Mesodermal cell (in vitro differentiated cells): Measurements from ENCODE around the gene PCCB.
"Not testable (repeated sequence)": the region's sequence is repeated elsewhere in the genome, so short reads cannot be mapped to it uniquely, and the experiment has no call there.

ENCODE experiments used
- H3K27ac ChIP-seq: 2 replicates; pipeline ENCODE4 v1.7.0; 2013; ENCODE audit warnings: mild to moderate bottlenecking, low read depth, low read length, moderate library complexity; ENCODE audit not compliant: severe bottlenecking
- H3K36me3 ChIP-seq: 2 replicates; pipeline ENCODE4 v1.7.1; 2013; ENCODE audit warnings: mild to moderate bottlenecking, low read length, moderate library complexity; ENCODE audit not compliant: control insufficient read depth, insufficient read depth
- H3K4me1 ChIP-seq: one replicate; pipeline ENCODE4 v1.7.1; 2013; ENCODE audit warnings: mild to moderate bottlenecking, low read length; ENCODE audit not compliant: insufficient read depth, control insufficient read depth, poor library complexity, severe bottlenecking
- H3K4me3 ChIP-seq: 2 replicates; pipeline ENCODE4 v1.7.0; 2013; ENCODE audit warnings: low read length, control low read depth, mild to moderate bottlenecking; ENCODE audit not compliant: insufficient read depth, poor library complexity, severe bottlenecking; ENCODE audit errors: extremely low read depth
- H3K9me3 ChIP-seq: 2 replicates; pipeline ENCODE4 v1.7.1; 2013; ENCODE audit warnings: mild to moderate bottlenecking, low read length, moderate library complexity; ENCODE audit not compliant: control insufficient read depth
- WGBS, 2 experiments: methylation state at CpG; one replicate each; pipeline ENCODE4 v1.1.5; 2013; ENCODE audit warnings: missing lambda C conversion rate in 2 of 2; ENCODE audit not compliant: insufficient coverage in 2 of 2; 5-methylcytosine and 5-hydroxymethylcytosine counted together

PCCB gene

DNA sequence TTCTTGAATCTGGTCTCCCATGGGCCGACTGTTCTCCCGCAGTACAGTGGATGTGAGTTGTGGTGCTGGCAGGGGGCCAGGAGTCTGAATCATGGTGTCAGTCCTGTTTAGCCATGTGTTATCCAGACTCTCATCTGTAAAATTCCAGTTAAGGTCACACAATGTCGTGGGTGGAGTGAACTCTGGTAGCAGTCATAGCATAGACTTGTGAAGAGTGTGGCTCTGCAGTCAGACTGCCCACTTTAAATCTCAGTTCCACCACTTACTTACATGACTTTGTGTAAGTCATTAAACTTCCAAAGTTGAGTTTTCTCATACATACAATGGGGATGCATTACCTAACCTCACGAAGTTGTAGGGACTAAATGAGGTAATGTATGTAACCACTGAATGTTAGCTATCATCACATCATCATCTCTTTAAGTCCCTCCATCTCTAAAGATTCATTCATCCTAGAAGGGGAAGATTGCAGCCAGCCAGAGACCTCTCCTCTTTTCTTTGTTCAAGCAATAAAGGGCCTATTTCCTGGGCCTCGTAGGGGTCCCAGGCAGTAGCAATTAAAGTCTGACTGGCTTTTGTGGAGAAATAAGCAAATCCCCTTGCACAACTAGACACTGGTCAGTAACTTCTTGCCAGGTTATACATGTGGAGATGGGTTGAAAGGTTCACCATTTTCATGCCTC lies 93.9 kb downstream of the PCCB start:
- H3K27ac ChIP-seq: peak overlapping the region; percentile 75

DNA sequence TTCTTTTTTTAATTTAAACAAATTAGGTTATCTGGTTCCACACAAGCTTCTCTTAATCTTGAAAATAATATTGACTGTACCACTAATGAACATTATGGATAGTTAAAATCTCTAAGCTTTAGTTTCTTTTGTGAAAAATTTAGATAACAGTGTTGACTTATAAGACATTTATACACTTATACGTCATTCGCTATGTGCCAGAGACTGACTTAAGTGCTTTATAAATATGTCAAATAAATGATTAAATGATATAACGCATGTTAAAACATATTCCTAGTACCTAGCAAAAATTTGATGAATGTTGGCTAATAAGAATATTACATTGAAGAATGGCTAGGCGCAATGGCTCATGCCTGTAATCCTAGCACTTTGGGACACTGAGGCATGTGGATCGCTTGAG lies 96.3 kb downstream of the PCCB start:
- Histone ChIP-seq H3K4me3 (no peak overlapping the region), H3K27ac (no peak overlapping the region), H3K36me3 (peaks cover 18% of the 10 kb centered on the region), H3K9me3 (no peaks in the 10 kb centered on the region), H3K4me1 (peaks cover 21% of the 10 kb centered on the region)
- WGBS, 2 experiments: 93 to 100% methylated on average over 2 of the region's 5 CpGs

More for the DNA sequence above, 93.9 kb downstream of the PCCB start:
- H3K4me3 ChIP-seq: no peak overlapping the region
- 88 to 95% methylated on average over 2 of the region's 5 CpGs for WGBS, 2 experiments
- H3K9me3 ChIP-seq: no peaks in the 10 kb centered on the region
- H3K4me1 ChIP-seq: peaks cover 7% of the 10 kb centered on the region
- peaks cover 41% of the 10 kb centered on the region for H3K36me3 ChIP-seq

DNA sequence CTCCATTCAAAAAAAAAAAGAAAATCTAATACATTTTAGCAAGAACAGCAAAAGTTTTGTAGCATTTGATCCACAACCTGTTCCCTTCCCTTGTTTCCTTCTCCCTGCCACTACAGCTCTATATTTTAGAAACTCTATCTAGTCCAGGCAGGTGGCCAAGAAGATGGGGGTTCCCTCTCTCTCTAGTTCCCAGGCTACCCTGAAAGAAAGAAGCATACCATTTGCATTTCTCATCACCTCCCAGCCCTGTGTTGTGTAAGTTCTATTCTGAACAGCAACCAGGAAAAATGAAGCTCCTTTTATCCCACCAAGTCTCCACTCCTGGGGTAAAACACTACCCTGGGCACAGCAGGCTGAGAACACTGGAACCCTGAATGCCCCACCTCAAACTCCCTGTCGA lies 100.0 kb downstream of the PCCB start:
- H3K36me3 ChIP-seq: peaks cover 6% of the 10 kb centered on the region
- peaks cover 17% of the 10 kb centered on the region for H3K4me1 ChIP-seq
- peak overlapping the region; percentile 61 for H3K27ac ChIP-seq
- no peak overlapping the region for H3K4me3 ChIP-seq
- WGBS, 2 experiments: no CpG with 5 or more reads among the region's 1 CpG
- H3K9me3 ChIP-seq: no peaks in the 10 kb centered on the region

DNA sequence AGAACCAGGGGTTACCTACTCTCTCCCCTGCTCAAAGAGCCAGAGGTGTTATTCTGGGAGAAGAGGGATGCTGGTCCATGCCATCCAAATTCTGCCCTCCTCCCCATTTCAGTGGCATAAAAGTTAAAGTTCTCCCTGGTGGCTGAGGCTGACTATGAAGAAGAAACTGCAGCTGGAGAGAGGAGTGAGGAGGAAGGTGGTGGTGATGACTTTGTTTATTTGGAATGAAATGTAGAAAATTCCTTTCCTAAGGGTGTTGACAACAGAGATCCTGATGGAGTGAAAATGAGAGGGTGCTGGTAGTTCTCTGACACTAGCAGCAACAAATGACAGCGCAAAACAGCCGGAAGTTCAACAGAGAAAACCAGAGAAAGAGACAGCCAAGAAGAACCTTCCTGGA lies 100.4 kb downstream of the PCCB start:
- Histone ChIP-seq H3K9me3 (no peaks in the 10 kb centered on the region), H3K4me1 (peaks cover 17% of the 10 kb centered on the region), H3K4me3 (no peak overlapping the region), H3K27ac (peak overlapping the region; percentile 61), H3K36me3 (peaks cover 6% of the 10 kb centered on the region)
- WGBS, 2 experiments: 83% methylated on average over 2 of the region's 2 CpGs; no CpG with 5 or more reads in 1 of the 2 experiments

DNA sequence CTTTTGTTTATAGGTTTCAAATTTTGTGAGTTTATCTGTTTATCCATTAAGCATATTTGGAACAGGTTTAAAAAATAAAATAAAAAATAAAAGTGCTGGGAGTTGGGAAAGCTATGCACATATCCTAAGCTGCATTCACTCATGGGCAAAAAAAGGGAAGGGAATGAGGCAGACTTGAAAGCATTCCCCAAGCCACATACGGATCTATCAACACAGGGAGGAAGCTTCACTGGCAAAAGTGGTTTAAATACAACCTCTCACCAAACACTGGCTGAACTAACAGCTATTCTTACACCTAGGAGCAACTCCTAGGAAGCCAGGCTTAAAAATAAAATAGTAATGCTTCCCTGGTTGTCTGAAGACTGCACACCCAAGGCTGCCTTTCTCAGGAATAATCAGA lies 101.2 kb downstream of the PCCB start:
- Histone ChIP-seq H3K4me3 (no peak overlapping the region), H3K9me3 (peaks cover 2% of the 10 kb centered on the region), H3K4me1 (peaks cover 17% of the 10 kb centered on the region), H3K27ac (peak overlapping the region; percentile 56), H3K36me3 (peaks cover 13% of the 10 kb centered on the region)
- no CpG with 5 or more reads among the region's 1 CpG for WGBS, 2 experiments

DNA sequence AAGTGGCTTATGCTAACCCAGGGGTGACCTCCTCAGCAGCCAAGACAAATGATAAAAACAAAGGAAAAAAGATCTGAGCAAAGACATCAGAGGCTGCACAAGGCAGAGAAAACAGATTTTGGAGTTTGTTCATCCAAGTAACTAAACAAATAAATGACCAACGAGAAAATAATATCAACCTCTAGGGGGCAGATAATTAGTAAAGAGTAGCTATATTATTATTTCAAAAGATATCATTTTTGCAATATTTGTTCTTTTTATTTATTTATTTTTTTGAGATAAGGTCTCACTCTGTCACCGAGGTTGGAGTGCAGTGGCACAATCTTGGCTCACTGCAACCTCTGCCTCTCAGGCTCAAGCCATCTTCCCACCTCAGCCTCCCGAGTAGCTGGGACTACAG lies 101.8 kb downstream of the PCCB start:
- no CpG with 5 or more reads among the region's 3 CpGs for WGBS, 2 experiments
- H3K36me3 ChIP-seq: peaks cover 15% of the 10 kb centered on the region
- peaks cover 2% of the 10 kb centered on the region for H3K9me3 ChIP-seq
- peak overlapping the region; percentile 56 for H3K27ac ChIP-seq
- peaks cover 17% of the 10 kb centered on the region for H3K4me1 ChIP-seq
- H3K4me3 ChIP-seq: no peak overlapping the region

DNA sequence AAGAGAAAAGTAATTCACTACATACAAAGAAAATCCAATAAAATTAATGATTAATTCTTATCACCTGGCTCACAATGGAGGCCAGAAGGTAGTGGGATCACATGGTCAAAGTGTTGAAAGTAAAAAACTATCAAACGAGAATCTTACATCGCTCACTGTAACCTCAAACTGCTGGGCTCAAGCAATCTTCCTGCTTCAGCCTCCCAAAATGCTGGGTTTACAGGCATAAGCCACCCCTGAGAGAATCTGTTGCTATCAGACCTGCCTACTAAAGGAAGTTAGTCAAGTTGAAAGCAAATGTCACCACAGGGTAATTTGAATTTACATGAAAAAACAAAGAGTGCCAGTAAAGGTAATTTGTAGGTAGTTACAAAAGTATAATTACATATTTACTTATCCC lies 103.3 kb downstream of the PCCB start:
- H3K4me3 ChIP-seq: no peak overlapping the region
- 80% methylated on average over 1 of the region's 2 CpGs; no CpG with 5 or more reads in 1 of the 2 experiments for WGBS, 2 experiments
- H3K27ac ChIP-seq: no peak overlapping the region
- peaks cover 2% of the 10 kb centered on the region for H3K9me3 ChIP-seq
- H3K36me3 ChIP-seq: peaks cover 16% of the 10 kb centered on the region
- peaks cover 17% of the 10 kb centered on the region for H3K4me1 ChIP-seq

DNA sequence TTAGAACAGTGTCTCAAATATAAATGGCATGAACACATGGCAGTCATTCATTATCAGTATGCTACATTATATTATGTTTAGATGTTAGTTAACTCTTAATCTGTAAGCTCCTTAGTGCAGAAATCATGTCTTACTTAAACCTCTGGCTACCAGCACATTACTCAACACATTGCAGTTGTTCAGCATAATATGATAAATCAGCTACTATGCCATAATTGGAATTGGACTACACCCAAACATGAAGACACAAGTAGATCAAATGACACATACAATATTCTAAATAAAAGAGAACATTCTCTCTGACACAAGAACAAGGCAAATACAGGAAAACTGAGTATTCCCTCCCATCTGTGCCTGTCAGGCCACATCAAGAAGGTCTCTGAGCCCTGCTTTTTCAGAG lies 116.1 kb downstream of the PCCB start:
- no peak overlapping the region for H3K27ac ChIP-seq
- H3K4me1 ChIP-seq: no peaks in the 10 kb centered on the region
- no peak overlapping the region for H3K4me3 ChIP-seq
- H3K9me3 ChIP-seq: no peaks in the 10 kb centered on the region
- H3K36me3 ChIP-seq: peaks cover 13% of the 10 kb centered on the region

DNA sequence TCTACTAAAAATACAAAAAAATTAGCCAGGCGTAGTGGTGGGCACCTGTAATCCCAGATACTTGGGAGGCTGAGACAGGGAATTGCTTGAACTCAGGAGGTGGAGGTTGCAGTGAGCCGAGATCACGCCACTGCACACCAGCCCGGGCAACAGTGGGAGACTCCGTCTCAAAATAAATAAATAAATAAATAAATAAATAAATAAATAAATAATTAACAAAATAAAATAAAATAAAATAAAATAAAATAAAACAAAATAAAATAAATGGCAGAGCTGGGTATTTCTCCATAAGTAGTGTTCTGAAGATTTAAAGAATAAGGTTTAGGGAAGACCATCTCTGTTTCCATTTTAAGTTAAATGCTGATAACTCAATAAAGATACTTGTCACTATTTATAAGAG lies 125.7 kb downstream of the PCCB start:
- 100% methylated on average over 1 of the region's 5 CpGs for WGBS, 2 experiments
- H3K4me1 ChIP-seq, H3K9me3 ChIP-seq, H3K27ac ChIP-seq, H3K36me3 ChIP-seq, H3K4me3 ChIP-seq: not testable (repeated sequence)

DNA sequence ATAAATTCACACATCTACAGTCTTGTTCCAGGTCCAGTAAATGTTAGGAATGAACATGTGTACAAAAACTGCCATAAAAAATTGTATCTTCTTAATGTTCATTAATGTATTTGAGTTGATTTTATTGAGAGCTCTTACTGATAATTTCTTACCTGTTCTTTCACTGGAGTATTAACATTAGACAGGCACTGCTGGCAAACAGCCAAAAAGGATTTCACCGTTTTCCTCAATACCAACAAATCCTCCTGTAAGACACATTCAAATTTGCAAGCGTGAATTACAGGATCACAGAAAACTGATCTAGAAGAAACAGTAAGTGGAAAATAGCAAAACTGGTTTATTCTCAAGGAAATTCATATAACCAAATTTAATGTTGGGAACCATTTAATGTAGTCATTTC lies 127.4 kb downstream of the PCCB start:
- Histone ChIP-seq H3K4me1 (no peaks in the 10 kb centered on the region), H3K27ac (no peak overlapping the region), H3K4me3 (no peak overlapping the region), H3K9me3 (no peaks in the 10 kb centered on the region), H3K36me3 (peaks cover 11% of the 10 kb centered on the region)
- no CpG with 5 or more reads among the region's 2 CpGs for WGBS, 2 experiments

DNA sequence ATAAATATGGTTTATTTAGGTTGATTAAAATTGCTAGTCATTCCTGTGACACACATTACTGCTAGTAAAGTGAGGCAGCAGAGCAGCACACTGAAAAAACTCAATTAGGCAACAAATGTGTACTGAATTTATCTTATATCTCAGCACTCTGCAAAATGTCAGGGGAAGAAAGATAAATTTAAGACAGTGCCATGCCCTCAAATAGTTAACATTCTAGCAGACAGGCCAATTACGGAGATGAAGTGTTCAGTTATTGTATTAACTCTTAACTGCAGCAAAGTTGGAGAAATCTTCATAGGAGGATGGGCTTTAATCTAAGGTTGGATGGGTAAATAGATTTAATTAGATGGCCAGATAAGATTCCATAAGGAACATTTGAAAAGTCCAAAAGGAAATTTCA lies 127.9 kb downstream of the PCCB start:
- Histone ChIP-seq H3K4me1 (no peaks in the 10 kb centered on the region), H3K9me3 (no peaks in the 10 kb centered on the region), H3K27ac (no peak overlapping the region), H3K36me3 (peaks cover 11% of the 10 kb centered on the region), H3K4me3 (no peak overlapping the region)
- no CpG with 5 or more reads among the region's 1 CpG for WGBS, 2 experiments
